HG03457 (cell line): Measurements from ENCODE around the gene ERI3.

Experiments
- ATAC-seq: cut with Tn5 transposase; IDR thresholded peaks from one replicate; pipeline ENCODE4 v1.9.1; 2021; ENCODE audit warnings: moderate number of reproducible peaks; ENCODE audit not compliant: unreplicated experiment

Gene ERI3

GRCh38 chr1:44354840-44355581, at the start of gene ERI3:
Gene ERI3 (minus strand): TSS chr1:44355257. CDS start chr1:44355026, 231 bp downstream.
- ATAC-seq = peak; percentile 90

- no peak for ATAC-seq
Observed at GRCh38 chr1:44401256-44402228, 46.5 kb upstream of the ERI3 start.

- ATAC-seq = no peak
Observed at GRCh38 chr1:44390277-44390676, 35.2 kb upstream of the ERI3 start.

GRCh38 chr1:44389437-44389836, 34.4 kb upstream of the ERI3 start:
- no peak for ATAC-seq

GRCh38 chr1:44388551-44388950, 33.5 kb upstream of the ERI3 start:
- ATAC-seq = no peak

- no peak for ATAC-seq
Observed at GRCh38 chr1:44380666-44381177, 25.7 kb upstream of the ERI3 start.

GRCh38 chr1:44377925-44378784, 23.1 kb upstream of the ERI3 start:
- ATAC-seq = no peak

- ATAC-seq = no peak
Observed at GRCh38 chr1:44375547-44375946, 20.5 kb upstream of the ERI3 start.

GRCh38 chr1:44371206-44371605, 16.1 kb upstream of the ERI3 start:
- ATAC-seq = no peak

GRCh38 chr1:44368471-44369151, 13.6 kb upstream of the ERI3 start:
- no peak for ATAC-seq

- ATAC-seq = no peak
Observed at GRCh38 chr1:44367944-44368343, 12.9 kb upstream of the ERI3 start.

- no peak for ATAC-seq
Observed at GRCh38 chr1:44366371-44366975, 11.4 kb upstream of the ERI3 start.

GRCh38 chr1:44361478-44361877, 6.4 kb upstream of the ERI3 start:
- ATAC-seq = no peak

- ATAC-seq = no peak
Observed at GRCh38 chr1:44359234-44359935, 4.3 kb upstream of the ERI3 start.

GRCh38 chr1:44357710-44358109, 2.7 kb upstream of the ERI3 start:
- ATAC-seq = no peak

GRCh38 chr1:44355582-44356305, 687 bp upstream of the ERI3 start:
- ATAC-seq = no peak

GRCh38 chr1:44354268-44354839, 703 bp downstream of the ERI3 start:
- no peak for ATAC-seq

- no peak for ATAC-seq
Observed at GRCh38 chr1:44353604-44354003, 1.5 kb downstream of the ERI3 start.
